ENCODE data around the gene KANSL1.

DNA sequence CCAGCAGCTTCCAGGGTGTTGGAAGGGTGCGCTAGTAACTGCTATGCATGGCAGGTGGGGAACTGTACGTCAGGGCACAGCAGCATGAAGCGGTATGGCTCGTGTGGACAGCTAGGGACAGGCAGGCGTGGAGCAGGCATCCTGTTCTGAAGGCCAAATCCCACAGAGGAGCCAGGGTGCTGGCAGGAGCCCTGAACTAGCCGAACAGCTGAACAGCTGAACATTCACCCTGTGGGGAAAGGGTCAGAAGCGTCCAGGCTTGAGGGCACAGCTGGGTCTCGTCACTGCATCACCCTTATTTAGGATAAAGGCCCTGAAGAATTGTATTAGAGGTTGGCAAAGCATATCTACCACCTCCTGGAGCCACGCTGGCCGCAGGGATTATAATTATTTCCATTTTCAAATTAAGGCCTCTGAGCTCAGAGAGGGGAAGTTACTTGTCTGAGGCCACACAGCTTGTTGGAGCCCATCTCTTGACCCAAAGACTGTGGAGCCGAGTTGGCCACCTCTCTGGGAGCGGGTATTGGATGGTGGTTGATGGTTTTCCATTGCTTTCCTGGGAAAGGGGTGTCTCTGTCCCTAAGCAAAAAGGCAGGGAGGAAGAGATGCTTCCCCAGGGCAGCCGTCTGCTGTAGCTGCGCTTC, 197.5 kb downstream of the KANSL1 start:
- TF ChIP-seq POLR2A (IDR thresholded peaks at IDR 0.05) (no peak), CTCF (IDR thresholded peaks at IDR 0.05) (no peak)
